Subcutaneous abdominal adipose tissue (tissue), 5 donors: Measurements from ENCODE around the gene RAP2A.

Experiments used
- H3K27ac ChIP-seq: one replicate; pipeline ENCODE4 v1.7.0; 2013; ENCODE audit warnings: low read depth, mild to moderate bottlenecking, inconsistent platforms, low read length, moderate library complexity
- H3K27me3 ChIP-seq, 5 donors: one replicate each; pipeline ENCODE4 v1.7.0; 2013; ENCODE audit warnings: low read length in 5 of 5, inconsistent platforms in 1 of 5; ENCODE audit not compliant: control insufficient read depth in 5 of 5, insufficient read depth in 4 of 5
- H3K36me3 ChIP-seq, 5 donors: one replicate each; pipeline ENCODE4 v1.7.0; 2013; ENCODE audit warnings: low read length in 5 of 5; ENCODE audit not compliant: control insufficient read depth in 5 of 5, insufficient read depth in 5 of 5
- H3K4me1 ChIP-seq, 5 donors: one replicate each; pipeline ENCODE4 v1.7.0; 2013; ENCODE audit warnings: low read length in 5 of 5, mild to moderate bottlenecking in 3 of 5, moderate library complexity in 1 of 5; ENCODE audit not compliant: control insufficient read depth in 5 of 5, insufficient read depth in 5 of 5
- H3K4me3 ChIP-seq, 5 donors: one replicate each; pipeline ENCODE4 v1.7.0; 2013; ENCODE audit warnings: low read length in 5 of 5, low read depth in 1 of 5
- H3K9ac ChIP-seq, 5 donors: one replicate each; pipeline ENCODE4 v1.7.0; 2013; ENCODE audit warnings: low read length in 5 of 5, mild to moderate bottlenecking in 4 of 5, moderate library complexity in 3 of 5
- H3K9me3 ChIP-seq, 5 donors: one replicate each; pipeline ENCODE4 v1.7.0; 2013; ENCODE audit warnings: low read length in 5 of 5; ENCODE audit not compliant: control insufficient read depth in 5 of 5
- donor health status: healthy.
- donor health status: healthy.
- donor health status: healthy.
- donor health status: healthy.
- donor health status: healthy.

RAP2A gene

GRCh38 chr13:97417698-97418097, 16.3 kb upstream of the RAP2A start:
- H3K9me3 ChIP-seq: no peaks in the 10 kb centered on the region

GRCh38 chr13:97422118-97423054, 11.6 kb upstream of the RAP2A start:
- Histone ChIP-seq H3K27ac (no peak overlapping the region), H3K9me3 (no peaks in the 10 kb centered on the region), H3K36me3 (no peaks in the 10 kb centered on the region), H3K4me1 (peaks cover 0 to 7% (median 3%) of the 10 kb centered on the region in 5 donors), H3K9ac (no peak overlapping the region), H3K27me3 (no peaks in the 10 kb centered on the region), H3K4me3 (no peak overlapping the region)

More at GRCh38 chr13:97417698-97418097, 16.3 kb upstream of the RAP2A start:
- Histone ChIP-seq H3K27me3 (no peaks in the 10 kb centered on the region), H3K27ac (no peak overlapping the region), H3K36me3 (no peaks in the 10 kb centered on the region), H3K4me1 (peaks cover 0 to 8% (median 0%) of the 10 kb centered on the region in 5 donors), H3K4me3 (no peak overlapping the region), H3K9ac (no peak overlapping the region)

- peaks cover 0 to 7% (median 3%) of the 10 kb centered on the region in 5 donors for H3K4me1 ChIP-seq
- no peaks in the 10 kb centered on the region for H3K9me3 ChIP-seq
- H3K9ac ChIP-seq: no peak overlapping the region
- no peak overlapping the region for H3K4me3 ChIP-seq
- H3K27me3 ChIP-seq: no peaks in the 10 kb centered on the region
- H3K27ac ChIP-seq: no peak overlapping the region
- H3K36me3 ChIP-seq: no peaks in the 10 kb centered on the region
Observed at GRCh38 chr13:97423300-97424045, 10.5 kb upstream of the RAP2A start.

DNA sequence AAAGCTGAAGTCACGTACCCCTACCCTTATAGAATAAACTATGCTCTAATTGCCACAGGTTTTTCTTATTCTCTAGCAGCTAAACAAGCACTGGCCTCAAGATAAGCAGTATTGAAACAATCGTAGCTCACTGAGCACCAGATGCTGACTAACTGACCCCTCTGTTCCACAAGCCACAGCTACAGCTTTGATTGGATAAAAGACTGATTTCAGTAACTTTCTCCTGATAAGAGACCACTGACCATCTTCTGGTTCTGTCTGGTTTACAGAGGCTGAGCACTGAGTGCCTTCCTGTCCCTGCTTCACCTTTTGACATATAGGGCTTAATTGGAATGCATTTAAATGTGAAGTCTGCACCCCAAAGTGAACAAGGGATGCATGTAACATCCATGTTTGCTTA, 8.4 kb upstream of the RAP2A start:
- Histone ChIP-seq H3K4me3 (no peak overlapping the region), H3K9me3 (no peaks in the 10 kb centered on the region), H3K4me1 (peaks cover 0 to 7% (median 4%) of the 10 kb centered on the region in 5 donors), H3K9ac (no peak overlapping the region), H3K36me3 (no peaks in the 10 kb centered on the region), H3K27me3 (no peaks in the 10 kb centered on the region), H3K27ac (no peak overlapping the region)

- Histone ChIP-seq H3K4me3 (no peak overlapping the region), H3K9me3 (no peaks in the 10 kb centered on the region), H3K9ac (no peak overlapping the region), H3K27ac (no peak overlapping the region), H3K27me3 (no peaks in the 10 kb centered on the region), H3K4me1 (peaks cover 0 to 7% (median 4%) of the 10 kb centered on the region in 5 donors), H3K36me3 (no peaks in the 10 kb centered on the region)
Observed at GRCh38 chr13:97426695-97427094, 7.3 kb upstream of the RAP2A start.

GRCh38 chr13:97429681-97430081, 4.3 kb upstream of the RAP2A start:
- Histone ChIP-seq H3K36me3 (peaks cover 0 to 3% (median 0%) of the 10 kb centered on the region in 5 donors), H3K27me3 (peaks cover 0 to 4% (median 0%) of the 10 kb centered on the region in 5 donors), H3K4me3 (peak overlapping the region in 1 of 5 donors; percentile 19), H3K4me1 (peaks cover 5 to 16% (median 10%) of the 10 kb centered on the region in 5 donors), H3K27ac (no peak overlapping the region), H3K9ac (peak overlapping the region in 1 of 5 donors; percentile 25), H3K9me3 (no peaks in the 10 kb centered on the region)

DNA sequence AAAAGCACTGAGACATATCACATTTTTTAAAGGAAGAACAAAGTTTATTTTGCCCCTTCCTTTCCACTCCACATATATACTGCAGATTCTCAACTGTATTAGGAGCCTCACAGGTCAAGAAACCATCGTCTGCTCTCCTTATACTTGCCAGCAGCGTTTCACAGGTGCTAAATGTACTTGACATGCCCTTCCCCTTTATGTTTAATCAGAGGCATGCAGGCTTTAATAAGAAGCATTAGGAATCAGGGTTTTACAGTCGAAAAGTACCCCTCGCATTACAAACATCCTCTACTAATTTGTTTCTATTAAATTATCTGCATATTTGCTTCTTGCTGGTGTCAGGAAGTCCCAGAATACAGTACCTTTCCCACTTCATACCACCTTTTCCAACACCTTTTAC, 3.7 kb upstream of the RAP2A start:
- Histone ChIP-seq H3K4me3 (no peak overlapping the region), H3K9ac (no peak overlapping the region), H3K9me3 (no peaks in the 10 kb centered on the region), H3K4me1 (peaks cover 5 to 21% (median 15%) of the 10 kb centered on the region in 5 donors), H3K27me3 (peaks cover 0 to 4% (median 0%) of the 10 kb centered on the region in 5 donors), H3K27ac (no peak overlapping the region), H3K36me3 (peaks cover 0 to 3% (median 0%) of the 10 kb centered on the region in 5 donors)

DNA sequence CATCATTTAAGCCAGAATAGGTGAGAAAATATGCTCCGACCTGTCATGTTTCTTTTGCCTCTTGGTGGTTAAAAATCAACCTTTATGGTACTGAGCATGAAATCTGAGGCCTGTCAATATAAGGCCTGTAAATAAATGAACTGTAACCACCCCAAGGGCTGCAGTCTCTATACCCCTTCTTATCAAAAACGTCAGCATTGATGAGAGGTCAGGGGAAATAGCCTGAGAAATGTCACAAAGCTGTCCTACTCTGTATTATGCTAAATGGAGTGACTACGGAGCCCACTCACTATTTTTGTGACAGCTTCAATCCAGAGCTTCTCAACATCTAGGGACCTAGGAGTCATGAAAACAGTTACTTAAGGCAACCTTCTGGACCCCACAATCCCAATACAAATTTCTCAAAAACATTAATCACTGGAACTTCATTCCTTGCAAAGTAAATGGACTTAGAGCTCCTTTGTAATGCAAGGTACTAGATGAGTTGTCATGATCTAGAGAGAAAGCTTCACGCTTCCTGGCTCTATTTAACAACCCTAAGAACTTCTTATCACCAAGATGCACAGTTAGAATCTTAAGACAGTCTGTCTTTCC, 2.7 kb upstream of the RAP2A start:
- Histone ChIP-seq H3K4me3 (no peak overlapping the region), H3K27ac (no peak overlapping the region), H3K9ac (no peak overlapping the region), H3K36me3 (peaks cover 0 to 3% (median 0%) of the 10 kb centered on the region in 5 donors), H3K4me1 (peaks cover 5 to 29% (median 22%) of the 10 kb centered on the region in 5 donors), H3K27me3 (peaks cover 0 to 4% (median 0%) of the 10 kb centered on the region in 5 donors), H3K9me3 (no peaks in the 10 kb centered on the region)

GRCh38 chr13:97432232-97432916, 1.6 kb upstream of the RAP2A start:
- Histone ChIP-seq H3K27me3 (peaks cover 0 to 4% (median 0%) of the 10 kb centered on the region in 5 donors), H3K9ac (peak overlapping the region in 2 of 5 donors; percentile 10 to 59), H3K4me1 (peaks cover 5 to 38% (median 30%) of the 10 kb centered on the region in 5 donors), H3K4me3 (peak overlapping the region; percentile 63 to 95 (median 92)), H3K36me3 (peaks cover 0 to 3% (median 0%) of the 10 kb centered on the region in 5 donors), H3K9me3 (no peaks in the 10 kb centered on the region), H3K27ac (peak overlapping the region; percentile 31)
